HG03342 (cell line): ENCODE measurements around the gene DOCK1.

ENCODE experiments used
- ATAC-seq: cut with Tn5 transposase; IDR thresholded peaks from one replicate; pipeline ENCODE4 v1.9.1; 2021; ENCODE audit warnings: mild to moderate bottlenecking, moderate library complexity; ENCODE audit not compliant: unreplicated experiment

DOCK1 gene

GRCh38 chr10:127331696-127332095, 426.5 kb downstream of the DOCK1 start:
- no peak for ATAC-seq

DNA sequence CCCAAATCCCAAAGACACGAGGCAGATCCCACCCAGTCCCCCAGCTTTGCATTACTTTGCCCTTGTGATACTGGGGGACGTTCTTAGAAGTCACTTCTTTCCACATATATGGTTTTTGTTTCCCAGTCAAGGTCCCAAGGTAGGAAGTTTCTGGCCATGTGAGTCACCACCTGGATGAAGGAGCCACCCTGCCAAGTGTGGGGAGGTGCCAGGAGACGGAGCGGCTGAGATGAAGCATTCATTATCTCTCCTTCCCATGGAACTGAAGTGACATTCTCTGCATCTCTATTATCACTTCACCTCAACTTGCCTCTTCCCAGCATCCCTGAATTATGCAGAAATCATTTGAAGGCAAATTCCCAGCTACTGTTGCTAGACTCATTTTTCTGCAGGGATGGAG, 427.4 kb downstream of the DOCK1 start:
- ATAC-seq, result no peak

- ATAC-seq, result no peak
These were observed 432.6 kb downstream of the DOCK1 start for GRCh38 chr10:127337801-127338200.

GRCh38 chr10:127338399-127339110, 433.3 kb downstream of the DOCK1 start:
- ATAC-seq, result no peak

GRCh38 chr10:127343821-127344220, 438.6 kb downstream of the DOCK1 start:
- no peak for ATAC-seq

- no peak for ATAC-seq
These were observed 439.1 kb downstream of the DOCK1 start for GRCh38 chr10:127344346-127344745.

GRCh38 chr10:127345231-127345965, 440.2 kb downstream of the DOCK1 start:
- no peak for ATAC-seq

- peak; percentile 51 for ATAC-seq
These were observed 441.4 kb downstream of the DOCK1 start for GRCh38 chr10:127346604-127347003.

- ATAC-seq, result no peak
These were observed 442.2 kb downstream of the DOCK1 start for GRCh38 chr10:127347202-127347959.

GRCh38 chr10:127349737-127350136, 444.5 kb downstream of the DOCK1 start:
- ATAC-seq, result no peak

DNA sequence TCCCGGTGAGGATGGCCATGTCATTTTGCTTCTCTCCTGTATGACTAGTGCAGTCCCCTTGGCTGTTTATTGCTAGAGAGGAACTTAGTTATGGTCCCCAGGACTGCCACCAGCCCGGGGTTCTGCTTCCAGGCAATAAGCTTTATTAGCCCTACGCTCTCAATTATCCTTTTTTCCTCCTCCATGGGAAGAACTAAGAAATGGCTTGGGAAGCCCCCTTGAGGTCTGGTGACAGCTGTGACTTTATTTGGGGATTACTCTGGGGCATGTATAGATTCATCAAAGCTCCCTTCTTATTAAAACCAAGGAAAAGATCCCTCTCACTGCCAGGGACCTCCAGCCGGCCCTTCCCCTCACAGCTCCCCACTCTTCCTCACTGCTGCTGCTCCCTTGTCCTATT, 446.3 kb downstream of the DOCK1 start:
- ATAC-seq, result no peak

DNA sequence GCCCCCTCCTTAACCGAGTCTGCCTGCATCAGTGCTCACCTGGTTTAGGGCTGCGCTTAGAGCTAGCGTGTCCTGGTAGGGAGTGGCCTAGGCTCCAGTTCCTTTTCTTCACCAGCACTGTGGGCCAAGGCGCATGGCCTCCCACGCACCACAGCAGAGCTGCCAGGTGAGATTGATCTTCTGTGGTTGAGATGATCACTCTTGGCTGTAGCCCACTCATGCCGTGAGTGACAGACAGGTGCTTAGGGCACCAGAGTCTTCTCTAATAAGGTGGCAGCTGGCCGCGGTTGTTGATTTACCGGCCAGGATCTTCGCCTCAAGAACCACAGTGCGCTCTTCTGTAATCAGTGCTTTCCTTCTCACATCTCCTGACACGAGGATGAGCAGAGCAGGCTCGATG, 448.3 kb downstream of the DOCK1 start:
- ATAC-seq, result no peak

DNA sequence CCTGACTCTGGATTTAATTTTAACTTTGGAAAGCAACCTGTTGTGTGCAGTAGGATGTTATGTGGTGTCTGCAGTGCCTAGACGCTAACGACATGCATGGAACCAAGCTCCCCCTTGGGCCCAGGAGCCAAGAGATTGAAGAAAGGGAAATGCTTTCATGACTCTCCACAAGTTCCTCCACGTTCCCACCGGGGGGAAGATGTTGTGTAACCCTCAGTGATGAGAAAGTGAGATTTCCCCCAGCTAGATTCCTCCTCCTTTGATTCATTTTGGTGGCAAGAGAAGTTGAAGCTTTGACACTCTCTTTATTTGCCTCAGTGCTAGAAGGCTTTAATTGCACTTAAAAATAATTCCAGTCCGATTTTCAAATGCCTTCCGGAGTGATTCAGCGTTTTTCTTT, 449.0 kb downstream of the DOCK1 start:
- ATAC-seq, result no peak

GRCh38 chr10:127354992-127355391, 449.8 kb downstream of the DOCK1 start:
- ATAC-seq, result no peak

DNA sequence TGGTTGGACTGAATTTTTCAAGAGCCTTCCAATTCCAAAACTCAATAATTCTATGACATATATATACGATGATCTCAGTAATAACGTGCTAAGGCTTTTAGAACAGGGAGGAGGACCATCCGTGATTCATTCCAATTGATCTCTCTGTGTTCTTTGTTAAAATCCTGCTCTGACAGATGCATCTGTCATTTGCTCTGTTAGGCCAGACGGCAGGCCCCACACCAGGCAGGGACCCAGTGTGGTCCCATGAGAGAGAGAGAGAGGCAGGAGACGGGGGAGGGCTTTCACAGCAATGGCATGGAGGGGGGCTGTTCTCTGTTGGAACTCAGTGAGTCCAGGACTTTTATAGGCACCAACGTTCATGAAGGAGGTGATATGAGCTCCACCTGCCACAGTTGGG, 451.1 kb downstream of the DOCK1 start:
- no peak for ATAC-seq

- no peak for ATAC-seq
These were observed 452.0 kb downstream of the DOCK1 start for GRCh38 chr10:127357265-127357664.

- no peak for ATAC-seq
These were observed 453.1 kb downstream of the DOCK1 start for GRCh38 chr10:127358337-127358736.

GRCh38 chr10:127364034-127364433, 458.8 kb downstream of the DOCK1 start:
- no peak for ATAC-seq

DNA sequence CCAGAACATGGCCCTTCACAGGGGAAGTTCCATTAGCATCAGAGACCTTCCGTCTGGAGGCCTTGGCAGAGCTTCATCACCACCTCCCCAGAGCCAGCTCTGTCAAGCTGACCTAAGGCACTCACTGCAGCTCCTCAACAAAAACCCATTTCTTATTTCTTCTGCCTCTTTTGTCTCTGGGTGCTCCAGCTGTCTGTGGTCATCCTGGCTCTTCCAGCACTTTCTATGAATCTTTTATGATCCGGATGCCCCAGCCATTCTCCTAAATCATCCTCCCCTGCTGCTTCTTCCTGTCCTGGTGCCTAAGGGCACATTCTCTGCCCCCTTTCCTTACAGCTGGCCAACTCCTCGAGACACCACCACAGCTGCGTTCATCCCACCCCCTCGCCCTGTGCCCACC, 462.9 kb downstream of the DOCK1 start:
- no peak for ATAC-seq

DNA sequence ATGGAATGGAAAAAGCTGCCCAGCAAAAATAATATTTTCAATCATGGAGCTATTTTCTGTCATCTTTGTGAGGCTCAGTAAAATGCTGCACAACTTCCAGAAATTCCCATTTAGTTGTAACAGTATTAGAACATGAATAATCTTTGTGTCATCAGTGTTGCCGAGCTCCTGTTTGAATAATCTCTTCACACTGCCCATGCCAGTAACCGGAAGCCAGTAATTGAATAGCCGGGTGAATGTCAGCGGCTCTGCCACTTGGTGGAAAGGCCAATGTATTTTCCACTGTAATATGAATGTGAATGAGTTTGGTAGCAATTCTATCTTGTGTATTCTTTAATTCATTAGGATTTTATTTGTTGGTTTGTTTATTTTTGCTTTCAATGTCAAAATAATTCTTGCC, 463.7 kb downstream of the DOCK1 start:
- ATAC-seq, result no peak

GRCh38 chr10:127370601-127371000, 465.4 kb downstream of the DOCK1 start:
- ATAC-seq, result no peak

GRCh38 chr10:127372361-127372760, 467.1 kb downstream of the DOCK1 start:
- ATAC-seq, result no peak
